Myocyte (in vitro differentiated cells): ENCODE data around the gene SNX13. TPM values are rescaled to one million over a fixed set of nuclear protein-coding genes. Genes with fewer than 3 reads are reported as not detected.

ENCODE experiments used
- DNase-seq: peaks from one replicate; pipeline ENCODE4 v3.0.0-alpha.2; 2012; ENCODE audit warnings: low read depth
- polyA plus RNA-seq: library from polyadenylated mRNA; unstranded; fragments of >200 nt; gene quantifications from one replicate; pipeline ENCODE4 v1.2.1, GENCODE V29; 2012; ENCODE audit warnings: missing spikeins
- total RNA-seq: library from RNA; depleted of rRNA; stranded (reverse); fragments of >200 nt; gene quantifications from 2 replicates; pipeline ENCODE4 v1.2.3, GENCODE V29; 2014

SNX13 gene
- total RNA-seq = 90.8 and 155 TPM in 2 replicates
- polyA plus RNA-seq = 15.7 TPM

GRCh38 chr7:17940302-17940883 is at the start of gene SNX13:
TSS of gene SNX13 (minus strand) at chr7:17940494. CDS start at chr7:17940295, 199 bp downstream.
- peak; percentile 97 for DNase-seq

- DNase-seq = peak; percentile 20
These were observed 49.3 kb upstream of the SNX13 start for GRCh38 chr7:17989546-17989945.

GRCh38 chr7:17988858-17989257 is 48.6 kb upstream of the SNX13 start:
- no peak for DNase-seq

GRCh38 chr7:17988141-17988540 is 47.8 kb upstream of the SNX13 start:
- DNase-seq = no peak

GRCh38 chr7:17986851-17987250 is 46.6 kb upstream of the SNX13 start:
- peak; percentile 27 for DNase-seq

GRCh38 chr7:17985473-17986239 is 45.4 kb upstream of the SNX13 start:
- no peak for DNase-seq

- DNase-seq = no peak
These were observed 44.0 kb upstream of the SNX13 start for GRCh38 chr7:17984288-17984687.

- no peak for DNase-seq
These were observed 43.1 kb upstream of the SNX13 start for GRCh38 chr7:17983221-17984062.

- no peak for DNase-seq
These were observed 36.7 kb upstream of the SNX13 start for GRCh38 chr7:17976952-17977351.

GRCh38 chr7:17971411-17971810 is 31.1 kb upstream of the SNX13 start:
- DNase-seq = peak; percentile 10

- no peak for DNase-seq
These were observed 28.8 kb upstream of the SNX13 start for GRCh38 chr7:17968791-17969715.

GRCh38 chr7:17966706-17967105 is 26.4 kb upstream of the SNX13 start:
- DNase-seq = no peak

- DNase-seq = peak; percentile 40
These were observed 25.3 kb upstream of the SNX13 start for GRCh38 chr7:17965603-17966002.

GRCh38 chr7:17963281-17963680 is 23.0 kb upstream of the SNX13 start:
- peak; percentile 76 for DNase-seq

- peak; percentile 8 for DNase-seq
These were observed 22.4 kb upstream of the SNX13 start for GRCh38 chr7:17962652-17963051.

GRCh38 chr7:17957871-17958270 is 17.6 kb upstream of the SNX13 start:
- no peak for DNase-seq

GRCh38 chr7:17952387-17952786 is 12.1 kb upstream of the SNX13 start:
- no peak for DNase-seq

- no peak for DNase-seq
These were observed 11.5 kb upstream of the SNX13 start for GRCh38 chr7:17951742-17952254.

GRCh38 chr7:17948526-17949238 is 8.4 kb upstream of the SNX13 start:
- no peak for DNase-seq

GRCh38 chr7:17947620-17948019 is 7.3 kb upstream of the SNX13 start:
- no peak for DNase-seq
